Astrocyte of the spinal cord (primary cell): ENCODE measurements around the gene LY86.

Experiments used
- DNase-seq: peaks from one replicate; pipeline ENCODE4 v3.0.0; 2011; ENCODE audit warnings: low read depth, low spot score
- H3K4me3 ChIP-seq: 2 replicates; pipeline ENCODE4 v1.5.1; 2011; ENCODE audit warnings: low read depth, mild to moderate bottlenecking, low read length, moderate library complexity
- in situ Hi-C: cut with HindIII; loops from 2 replicates; pipeline ENCODE4 v1.10.0; 2017; ENCODE audit warnings: low sequenced_read_pairs
- TF ChIP-seq, protein P1 (sequence below): IDR thresholded peaks from 2 replicates; pipeline ENCODE4 v1.5.1; 2012; ENCODE audit warnings: low read depth, mild to moderate bottlenecking, low read length, inconsistent platforms

Gene LY86

DNA sequence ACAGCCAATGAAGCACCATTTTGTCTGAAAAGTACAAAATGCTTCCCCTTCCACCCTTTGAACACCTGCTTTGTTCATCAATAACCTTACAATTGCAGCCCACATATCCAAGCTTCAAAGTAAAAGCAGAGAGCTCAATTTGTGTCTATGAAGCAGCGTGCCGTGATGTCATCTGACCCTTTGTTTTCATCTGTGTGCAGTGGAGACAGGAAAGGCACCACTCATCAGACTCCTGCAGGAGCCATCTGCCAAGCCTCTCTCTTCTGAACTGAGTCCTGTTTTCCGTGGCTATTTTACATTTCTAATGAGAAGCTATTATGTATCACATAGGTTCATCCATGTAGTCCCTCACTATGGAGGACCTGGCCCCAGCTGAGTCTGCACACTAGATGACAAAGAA, 7.5 kb upstream of the LY86 start:
- TF ChIP-seq, protein P1, sequence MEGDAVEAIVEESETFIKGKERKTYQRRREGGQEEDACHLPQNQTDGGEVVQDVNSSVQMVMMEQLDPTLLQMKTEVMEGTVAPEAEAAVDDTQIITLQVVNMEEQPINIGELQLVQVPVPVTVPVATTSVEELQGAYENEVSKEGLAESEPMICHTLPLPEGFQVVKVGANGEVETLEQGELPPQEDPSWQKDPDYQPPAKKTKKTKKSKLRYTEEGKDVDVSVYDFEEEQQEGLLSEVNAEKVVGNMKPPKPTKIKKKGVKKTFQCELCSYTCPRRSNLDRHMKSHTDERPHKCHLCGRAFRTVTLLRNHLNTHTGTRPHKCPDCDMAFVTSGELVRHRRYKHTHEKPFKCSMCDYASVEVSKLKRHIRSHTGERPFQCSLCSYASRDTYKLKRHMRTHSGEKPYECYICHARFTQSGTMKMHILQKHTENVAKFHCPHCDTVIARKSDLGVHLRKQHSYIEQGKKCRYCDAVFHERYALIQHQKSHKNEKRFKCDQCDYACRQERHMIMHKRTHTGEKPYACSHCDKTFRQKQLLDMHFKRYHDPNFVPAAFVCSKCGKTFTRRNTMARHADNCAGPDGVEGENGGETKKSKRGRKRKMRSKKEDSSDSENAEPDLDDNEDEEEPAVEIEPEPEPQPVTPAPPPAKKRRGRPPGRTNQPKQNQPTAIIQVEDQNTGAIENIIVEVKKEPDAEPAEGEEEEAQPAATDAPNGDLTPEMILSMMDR = no peak
- H3K4me3 ChIP-seq = no peak overlapping the region
- in situ Hi-C loops = no loop called here
- DNase-seq = no peak

DNA sequence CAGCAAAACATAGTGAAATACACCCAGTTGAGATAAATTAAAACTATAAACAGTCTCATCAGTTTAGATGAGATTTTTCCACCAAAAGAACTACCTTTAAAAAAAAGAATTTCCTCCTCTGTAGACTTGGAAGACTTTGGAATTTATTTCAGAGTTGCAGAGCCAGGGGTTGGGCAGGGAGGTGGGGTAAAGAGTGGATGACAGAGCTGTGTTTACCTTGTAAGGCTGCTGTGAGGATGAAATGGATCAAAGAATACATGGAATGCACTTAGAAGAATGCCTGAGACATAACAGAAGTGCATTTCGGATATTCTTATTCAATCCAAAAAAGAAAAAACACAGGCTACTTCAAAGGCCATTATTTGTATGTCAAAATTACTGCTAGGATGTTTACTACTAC, 6.4 kb upstream of the LY86 start:
- TF ChIP-seq, protein P1 = no peak
- no peak overlapping the region for H3K4me3 ChIP-seq
- in situ Hi-C loops = no loop called here
- no peak for DNase-seq

DNA sequence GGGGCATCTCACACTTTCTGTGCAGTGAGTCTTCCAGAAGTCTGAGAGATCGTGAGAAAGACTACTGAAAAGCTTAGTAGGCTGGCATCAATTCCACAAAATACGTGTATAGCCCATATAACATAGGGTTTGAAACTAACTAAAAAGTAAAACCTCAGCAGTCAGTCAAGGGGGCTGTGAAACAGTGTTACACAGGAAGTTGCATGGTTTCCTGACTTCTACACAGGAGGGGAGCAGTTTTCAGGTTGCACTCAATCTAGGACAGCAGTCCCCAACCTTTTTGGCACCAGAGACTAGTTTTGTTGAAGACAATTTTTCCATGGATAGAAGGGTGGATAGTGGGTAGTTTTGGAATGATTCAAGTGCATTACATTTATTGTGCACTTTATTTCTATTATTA, 4.7 kb upstream of the LY86 start:
- H3K4me3 ChIP-seq = no peak overlapping the region
- DNase-seq = no peak
- TF ChIP-seq, protein P1 = no peak
- in situ Hi-C loops = no loop called here

DNA sequence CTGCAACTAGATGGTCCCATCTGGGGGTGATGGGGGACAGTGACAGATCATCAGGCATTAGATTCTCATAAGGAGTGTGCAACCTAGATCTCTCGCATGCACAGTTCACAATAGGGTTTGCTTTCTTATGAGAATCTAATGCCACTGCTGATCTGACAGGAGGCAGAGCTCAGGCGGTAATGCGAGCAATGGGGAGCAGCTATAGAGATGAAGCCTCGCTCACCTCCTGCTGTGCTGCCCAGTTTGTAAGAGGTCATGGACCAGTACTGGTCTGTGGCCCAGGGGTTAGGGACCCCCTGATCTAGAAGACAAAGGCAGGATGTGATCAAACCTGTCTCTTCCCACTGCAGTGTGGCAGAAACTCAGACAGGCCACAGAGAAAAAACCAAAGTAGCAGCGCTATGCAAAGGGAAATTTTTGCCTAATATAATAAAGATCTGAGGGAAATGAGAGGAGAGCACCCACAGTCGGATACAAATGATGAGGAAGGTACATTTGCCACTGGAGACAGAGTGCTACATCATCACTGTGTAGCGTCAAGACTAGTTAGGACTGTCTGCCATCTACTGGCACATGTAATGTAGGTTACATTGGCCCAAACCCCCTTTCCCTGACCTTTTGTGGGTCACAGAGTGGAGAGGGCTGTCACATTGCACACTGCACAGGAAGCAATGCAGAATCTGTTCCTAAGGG, 4.1 kb upstream of the LY86 start:
- TF ChIP-seq, protein P1 = no peak
- DNase-seq = no peak
- in situ Hi-C loops = no loop called here
- no peak overlapping the region for H3K4me3 ChIP-seq

DNA sequence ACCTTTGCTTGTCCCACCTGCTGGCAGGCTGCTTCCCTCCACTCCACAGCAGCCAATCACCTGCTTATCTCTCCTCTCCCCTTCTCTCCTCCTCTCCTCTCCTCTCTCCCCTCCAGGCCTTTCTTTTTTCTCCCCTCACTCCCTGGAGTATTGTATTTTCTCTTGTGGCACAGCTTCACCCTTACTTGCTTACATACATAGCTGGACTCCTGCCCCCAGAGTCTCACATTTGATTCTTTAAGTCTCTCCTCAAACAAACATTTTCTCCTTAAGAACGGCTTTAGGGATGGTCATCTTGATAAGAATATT, 3.6 kb upstream of the LY86 start:
- in situ Hi-C loops = no loop called here
- no peak for DNase-seq
- TF ChIP-seq, protein P1 = no peak
- no peak overlapping the region for H3K4me3 ChIP-seq

DNA sequence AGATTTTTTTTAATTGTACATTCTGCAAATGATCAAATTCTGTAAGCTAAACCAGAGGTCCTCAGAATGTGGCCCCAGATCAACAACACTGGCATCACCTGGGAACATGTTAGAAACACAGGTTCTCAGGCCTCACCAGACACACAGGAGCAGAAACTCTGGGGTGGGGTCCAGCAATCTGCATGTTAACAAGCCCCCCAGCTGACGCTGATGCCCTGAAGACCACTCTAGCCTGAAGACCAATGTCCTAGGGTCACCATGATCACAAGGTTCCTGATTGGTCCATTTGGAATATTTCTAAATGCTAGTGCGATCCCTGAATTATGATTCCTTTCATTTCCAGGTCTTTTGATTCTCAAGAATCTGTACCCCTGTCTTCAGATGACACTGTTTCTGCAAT, 2.4 kb upstream of the LY86 start:
- TF ChIP-seq, protein P1 = no peak
- H3K4me3 ChIP-seq = no peak overlapping the region
- in situ Hi-C loops = no loop called here
- DNase-seq = no peak
